ENCODE data around the gene ZNF718. TPM values are rescaled to one million over a fixed set of nuclear protein-coding genes. Genes with fewer than 3 reads are reported as not detected.

ZNF718 gene
- total RNA-seq (2021; fragmentation: NEBNext Ultra II Directional; extraction: Animal tissue kit (Norgen Biotek cat#: 25700)) (19.4 and 19.5 TPM in 2 replicates), polyA plus RNA-seq (2011; rRNA removed) (3.3 and 4.6 TPM in 2 replicates), polyA minus RNA-seq (2011; rRNA and poly(A)+ RNA removed) (12.8 and 16.7 TPM in 2 replicates)
- 6.4 TPM for polyA plus RNA-seq (2011; cell fraction: cytosol; rRNA removed)
- 7.8 TPM for polyA plus RNA-seq (2011; cell fraction: nucleus; rRNA removed)
- 4.6 to 6.4 TPM (median 5.6 TPM) in 4 replicates for polyA plus RNA-seq (2012, experiment 1 of 2)
- 0.98 TPM for polyA plus RNA-seq (2012, experiment 2 of 2)
- 9.9 TPM for polyA plus RNA-seq (2013, experiment 1 of 2)
- polyA plus RNA-seq (2013, experiment 2 of 2), result 9.2 TPM
- 16.0 TPM for polyA minus RNA-seq (2011; cell fraction: cytosol; rRNA and poly(A)+ RNA removed)
- polyA minus RNA-seq (2011; cell fraction: nucleus; rRNA and poly(A)+ RNA removed), result 52.7 TPM
- long read RNA-seq, experiment 1, partial matches to known transcripts, result 0 of 16 reads
- long read RNA-seq, experiment 1, other reads (novel, unspliced or antisense), result 15 of 16 reads
- long read RNA-seq, experiment 2, partial matches to known transcripts, result 5 of 8 reads
- long read RNA-seq, experiment 2, other reads (novel, unspliced or antisense), result 3 of 8 reads

GRCh38 chr4:124275-125081 lies at the start of gene ZNF718:
Gene ZNF718 (plus strand): TSS chr4:124501. CDS start chr4:124671, 170 bp downstream.
- H2AFZ ChIP-seq (ENCODE audit: low read length), result no peak within 1 kb of the TSS; the same call in 1 of the 2 replicates
- peaks cover 0 to 2% (median 0%) of the 10 kb centered on the region in 4 experiments; a peak in 3 of 7 replicates for H3K4me1 ChIP-seq (replicated peaks in 1 of 4; ENCODE audit: control insufficient read depth in 3 of 4, insufficient read depth in 4 of 4, low read length in 3 of 4)
- H3K9me3 ChIP-seq (ENCODE audit: insufficient read depth in 2 of 2, low read depth in 1 of 2, low read length in 1 of 2), result no peaks in the 10 kb centered on the region; a peak in 1 of 4 replicates
- peak; percentile 92 to 94 for DNase-seq (ENCODE audit: low read depth in 1 of 2, low spot score in 2 of 2)
- H3K27ac ChIP-seq (ENCODE audit: low read depth, low read length), result peak within 1 kb of the TSS; percentile 92
- peak within 1 kb of the TSS; percentile 99 for H3K56ac ChIP-seq (replicated peaks; ENCODE audit: insufficient read length, low read depth, low read length)
- peak within 1 kb of the TSS; percentile 100 for H4K5ac ChIP-seq (ENCODE audit: insufficient read length, low read depth, low read length)
- H2BK5ac ChIP-seq (ENCODE audit: low read depth, low read length), result peak within 1 kb of the TSS; percentile 96
- H3K27me3 ChIP-seq (replicated peaks in 1 of 4; ENCODE audit: control insufficient read depth in 3 of 4, extremely low read depth in 1 of 4, insufficient read depth in 3 of 4, low read length in 3 of 4), result no peaks in the 10 kb centered on the region
- H2BK120ac ChIP-seq (replicated peaks; ENCODE audit: low read depth, low read length), result no peak within 1 kb of the TSS
- H3K36me3 ChIP-seq (ENCODE audit: control insufficient read depth in 2 of 4, insufficient read depth in 4 of 4, low read length in 3 of 4), result peaks cover 8 to 29% (median 12%) of the 10 kb centered on the region in 4 experiments; a peak in 7 of 8 replicates
- H4K91ac ChIP-seq (replicated peaks; ENCODE audit: insufficient read length, low read length), result peak within 1 kb of the TSS; percentile 98
- H3K23ac ChIP-seq (ENCODE audit: insufficient read length), result no peak within 1 kb of the TSS
- peak within 1 kb of the TSS; percentile 95 for H3K4me2 ChIP-seq (ENCODE audit: insufficient read depth in 1 of 2, low read depth in 2 of 2, low read length in 2 of 2)
- peak within 1 kb of the TSS; percentile 99 for H3K4ac ChIP-seq (replicated peaks; ENCODE audit: insufficient read length, low read depth, low read length)
- H2BK20ac ChIP-seq (ENCODE audit: low read length), result no peak within 1 kb of the TSS
- peaks cover 5% of the 10 kb centered on the region for H3K23me2 ChIP-seq (ENCODE audit: low read depth, low read length)
- H2BK12ac ChIP-seq (ENCODE audit: low read depth, low read length), result peak within 1 kb of the TSS; percentile 89; the same call in 1 of the 2 replicates
- peak within 1 kb of the TSS; percentile 100 for H4K8ac ChIP-seq (ENCODE audit: extremely low read depth, insufficient read depth, low read length)
- 2% methylated on average over 43 of the region's 44 CpGs; no CpG with 5 or more reads in 1 of the 2 experiments for WGBS, 2 experiments (ENCODE audit: extremely low coverage in 1 of 2, insufficient coverage in 1 of 2, insufficient read length in 1 of 2, insufficient replicate concordance in 2 of 2, low coverage in 1 of 2, low lambda C conversion rate in 2 of 2, missing lambda C conversion rate in 1 of 2)
- peaks cover 0 to 5% of the 10 kb centered on the region in 2 experiments for H4K20me1 ChIP-seq (replicated peaks in 1 of 2; ENCODE audit: control insufficient read depth in 1 of 2, insufficient read depth in 2 of 2, low read length in 2 of 2)
- ChIA-PET CTCF (ENCODE audit: partially characterized antibody) (interaction anchor here (1.1 to 2.3 kb wide), 7 partner anchors 8 to 118 kb away, joined by 3 to 9 read pairs (median 4); no protein-coding TSS in a partner anchor), POLR2A (ENCODE audit: partially characterized antibody) (interaction anchor here (0.6 to 4.6 kb wide), 25 partner anchors 8 to 328 kb away, joined by 3 to 47 read pairs (median 4); partner anchors contain the start of genes ZNF595 and ZNF732)
- H3K18ac ChIP-seq (ENCODE audit: extremely low read depth, low read length), result peak within 1 kb of the TSS; percentile 98
- H2BK15ac ChIP-seq (ENCODE audit: low read length), result 0 out of 2 replicates have a peak within 1 kb of the TSS, but pooled peaks have one; percentile 8
- H3K79me1 ChIP-seq (ENCODE audit: low read depth, low read length), result no peaks in the 10 kb centered on the region
- peak within 1 kb of the TSS; percentile 86 to 100 (median 98) for H3K9ac ChIP-seq (replicated peaks in 1 of 4; ENCODE audit: extremely low read depth in 1 of 4, low read depth in 3 of 4, low read length in 3 of 4)
- H2AK5ac ChIP-seq (ENCODE audit: low read depth, low read length), result no peak within 1 kb of the TSS; the same call in 1 of the 2 replicates
- H3K14ac ChIP-seq (ENCODE audit: insufficient read length), result peak within 1 kb of the TSS; percentile 45
- H3K4me3 ChIP-seq (ENCODE audit: extremely low read depth in 1 of 4, insufficient read depth in 2 of 4, low read depth in 3 of 4, low read length in 4 of 4), result peak within 1 kb of the TSS; percentile 78 to 98 (median 94)
- H3K79me2 ChIP-seq (ENCODE audit: control insufficient read depth in 1 of 2, insufficient read depth in 2 of 2, low read length in 2 of 2), result peaks cover 10 to 49% of the 10 kb centered on the region in 2 experiments
- peak; percentile 71 for FAIRE-seq
- TF ChIP-seq SIX5 (IDR thresholded peaks at IDR 0.05; ENCODE audit: low read depth, low read length), result no peak
- no peak for TF ChIP-seq EP300 (IDR thresholded peaks at IDR 0.05; ENCODE audit: borderline replicate concordance in 1 of 2, low read depth in 2 of 2, low read length in 2 of 2)
- TF ChIP-seq GTF2F1 (IDR thresholded peaks at IDR 0.05; ENCODE audit: borderline replicate concordance, low read depth, low read length), result peak; percentile 62; the same call in 1 of the 2 replicates
- TF ChIP-seq KDM1A (IDR thresholded peaks at IDR 0.05; ENCODE audit: borderline replicate concordance, low read length), result no peak; the same call in 1 of the 2 replicates
- peak; percentile 94 for TF ChIP-seq TAF7 (optimal IDR thresholded peaks at IDR 0.05; ENCODE audit: borderline replicate concordance, low read depth, low read length)
- TF ChIP-seq NRF1 (IDR thresholded peaks at IDR 0.05; ENCODE audit: low read depth, low read length), result no peak
- no peak for TF ChIP-seq RFX5 (IDR thresholded peaks at IDR 0.05; ENCODE audit: borderline replicate concordance, low read depth, low read length)
- TF ChIP-seq JUN (IDR thresholded peaks at IDR 0.05; ENCODE audit: low read depth, low read length), result no peak
